ENCODE data around the gene C14orf119. TPM values are rescaled to one million over a fixed set of nuclear protein-coding genes. Genes with fewer than 3 reads are reported as not detected.

C14orf119 gene
- total and polyA plus RNA-seq, 9 of the 15 experiments (the other 6 are each of a cell fraction or from before 2014, with no cell fraction given), result 36.7 to 251 (median 51.8) TPM

DNA sequence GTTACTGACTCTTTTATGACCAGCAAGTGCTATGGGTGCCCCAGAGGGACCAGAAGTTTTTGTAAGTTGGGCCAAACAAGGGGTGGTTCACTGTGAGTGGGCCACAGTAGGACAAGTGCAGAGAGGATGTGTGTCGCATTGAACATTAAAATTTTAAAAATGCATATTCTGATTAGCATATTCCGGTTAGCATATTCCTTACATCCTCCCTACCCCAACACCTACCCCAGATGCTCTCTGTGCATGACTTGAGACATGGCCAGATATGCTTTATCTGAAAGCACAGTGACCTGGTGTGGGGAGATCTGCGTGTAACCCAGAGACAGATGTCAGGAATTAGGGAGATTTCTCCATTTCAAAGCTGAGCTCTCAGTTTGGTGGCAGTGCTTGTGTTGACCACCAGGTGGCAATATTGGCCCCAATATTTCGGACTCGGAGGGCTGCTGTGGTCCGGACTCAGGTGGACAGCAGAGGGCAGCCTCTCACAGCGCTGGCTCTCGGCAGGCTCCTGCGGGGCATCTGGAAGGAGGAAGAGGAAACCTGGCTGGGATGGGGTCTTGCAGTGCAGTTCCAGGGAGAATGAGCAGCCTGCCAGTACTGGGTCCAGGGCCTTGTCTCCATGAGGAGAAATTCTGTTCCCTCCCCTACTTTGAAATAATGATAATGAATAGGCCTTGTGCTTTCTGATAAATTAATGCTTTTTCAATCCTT, 25.4 kb downstream of the C14orf119 start (continued):
- TF ChIP-seq CXXC5 (CRISPR knock-in tag; IDR thresholded peaks at IDR 0.05), result peak; percentile 43
- peak; percentile 84 for TF ChIP-seq DPF2 (IDR thresholded peaks at IDR 0.05)
- TF ChIP-seq ATF3 (IDR thresholded peaks at IDR 0.05), result no peak
- TF ChIP-seq ATF3 (CRISPR knock-in tag; conservative IDR thresholded peaks at IDR 0.05), result peak; percentile 29; the same call in 1 of the 2 replicates
- TF ChIP-seq, protein P1, sequence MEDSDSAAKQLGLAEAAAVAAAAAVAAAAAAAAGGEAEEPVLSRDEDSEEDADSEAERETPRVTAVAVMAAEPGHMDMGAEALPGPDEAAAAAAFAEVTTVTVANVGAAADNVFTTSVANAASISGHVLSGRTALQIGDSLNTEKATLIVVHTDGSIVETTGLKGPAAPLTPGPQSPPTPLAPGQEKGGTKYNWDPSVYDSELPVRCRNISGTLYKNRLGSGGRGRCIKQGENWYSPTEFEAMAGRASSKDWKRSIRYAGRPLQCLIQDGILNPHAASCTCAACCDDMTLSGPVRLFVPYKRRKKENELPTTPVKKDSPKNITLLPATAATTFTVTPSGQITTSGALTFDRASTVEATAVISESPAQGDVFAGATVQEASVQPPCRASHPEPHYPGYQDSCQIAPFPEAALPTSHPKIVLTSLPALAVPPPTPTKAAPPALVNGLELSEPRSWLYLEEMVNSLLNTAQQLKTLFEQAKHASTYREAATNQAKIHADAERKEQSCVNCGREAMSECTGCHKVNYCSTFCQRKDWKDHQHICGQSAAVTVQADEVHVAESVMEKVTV (CRISPR knock-in tag; IDR thresholded peaks at IDR 0.05), result peak; percentile 100
- TF ChIP-seq JUND (IDR thresholded peaks at IDR 0.05; ENCODE audit: borderline replicate concordance, low read depth, low read length), result peak; percentile 62
- TF ChIP-seq JUND (tag; IDR thresholded peaks at IDR 0.05; ENCODE audit: borderline replicate concordance, low read depth, low read length), result peak; percentile 51; the same call in 1 of the 3 replicates
- TF ChIP-seq TOE1 (IDR thresholded peaks at IDR 0.05; ENCODE audit: borderline replicate concordance), result 0 out of 2 replicates have a peak, but pooled peaks have one; percentile 44
- TF ChIP-seq TOE1 (CRISPR knock-in tag; IDR thresholded peaks at IDR 0.05; ENCODE audit: borderline replicate concordance, low read depth), result no peak
- TF ChIP-seq HDGF (IDR thresholded peaks at IDR 0.05), result peak; percentile 51; the same call in 1 of the 2 replicates
- peak; percentile 96 for TF ChIP-seq TEAD4 (IDR thresholded peaks at IDR 0.05; ENCODE audit: low read length)
- TF ChIP-seq TEAD4 (CRISPR knock-in tag; IDR thresholded peaks at IDR 0.05; ENCODE audit: borderline replicate concordance), result no peak
- peak; percentile 53 for TF ChIP-seq CCNT2 (IDR thresholded peaks at IDR 0.05; ENCODE audit: borderline replicate concordance, extremely low read depth, insufficient read length, low read depth, low read length)
- TF ChIP-seq XRCC5 (IDR thresholded peaks at IDR 0.05; ENCODE audit: low read depth, low read length), result peak; percentile 97
- peak; percentile 33; the same call in 1 of the 2 replicates for TF ChIP-seq ZNF263 (CRISPR knock-in tag; IDR thresholded peaks at IDR 0.05; ENCODE audit: borderline replicate concordance)
- no peak for TF ChIP-seq ZNF699 (CRISPR knock-in tag; IDR thresholded peaks at IDR 0.05; ENCODE audit: insufficient replicate concordance)
- TF ChIP-seq, protein P2, sequence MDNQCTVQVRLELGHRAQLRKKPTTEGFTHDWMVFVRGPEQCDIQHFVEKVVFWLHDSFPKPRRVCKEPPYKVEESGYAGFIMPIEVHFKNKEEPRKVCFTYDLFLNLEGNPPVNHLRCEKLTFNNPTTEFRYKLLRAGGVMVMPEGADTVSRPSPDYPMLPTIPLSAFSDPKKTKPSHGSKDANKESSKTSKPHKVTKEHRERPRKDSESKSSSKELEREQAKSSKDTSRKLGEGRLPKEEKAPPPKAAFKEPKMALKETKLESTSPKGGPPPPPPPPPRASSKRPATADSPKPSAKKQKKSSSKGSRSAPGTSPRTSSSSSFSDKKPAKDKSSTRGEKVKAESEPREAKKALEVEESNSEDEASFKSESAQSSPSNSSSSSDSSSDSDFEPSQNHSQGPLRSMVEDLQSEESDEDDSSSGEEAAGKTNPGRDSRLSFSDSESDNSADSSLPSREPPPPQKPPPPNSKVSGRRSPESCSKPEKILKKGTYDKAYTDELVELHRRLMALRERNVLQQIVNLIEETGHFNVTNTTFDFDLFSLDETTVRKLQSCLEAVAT (IDR thresholded peaks at IDR 0.05), result peak in 1 of 2 experiments; percentile 87; a peak in 2 of 4 replicates
- peak in 1 of 2 experiments; percentile 35 for TF ChIP-seq AFF1 (IDR thresholded peaks at IDR 0.05; ENCODE audit: low read depth in 1 of 2, partially characterized antibody in 2 of 2)

Data from K562 (cell line).